CD4-positive, alpha-beta T cell treated with Interleukin-6 at 100 ng/mL for 8 hours (primary cell): ENCODE measurements around the gene GRIN2C.
"Not testable (repeated sequence)": the region's sequence is repeated elsewhere in the genome, so short reads cannot be mapped to it uniquely, and the experiment has no call there.

Experiments
- DNase-seq: peaks from one replicate; pipeline ENCODE4 v3.0.0-alpha.2; 2020; ENCODE audit warnings: mixed read lengths, low spot score

The GRIN2C gene

DNA sequence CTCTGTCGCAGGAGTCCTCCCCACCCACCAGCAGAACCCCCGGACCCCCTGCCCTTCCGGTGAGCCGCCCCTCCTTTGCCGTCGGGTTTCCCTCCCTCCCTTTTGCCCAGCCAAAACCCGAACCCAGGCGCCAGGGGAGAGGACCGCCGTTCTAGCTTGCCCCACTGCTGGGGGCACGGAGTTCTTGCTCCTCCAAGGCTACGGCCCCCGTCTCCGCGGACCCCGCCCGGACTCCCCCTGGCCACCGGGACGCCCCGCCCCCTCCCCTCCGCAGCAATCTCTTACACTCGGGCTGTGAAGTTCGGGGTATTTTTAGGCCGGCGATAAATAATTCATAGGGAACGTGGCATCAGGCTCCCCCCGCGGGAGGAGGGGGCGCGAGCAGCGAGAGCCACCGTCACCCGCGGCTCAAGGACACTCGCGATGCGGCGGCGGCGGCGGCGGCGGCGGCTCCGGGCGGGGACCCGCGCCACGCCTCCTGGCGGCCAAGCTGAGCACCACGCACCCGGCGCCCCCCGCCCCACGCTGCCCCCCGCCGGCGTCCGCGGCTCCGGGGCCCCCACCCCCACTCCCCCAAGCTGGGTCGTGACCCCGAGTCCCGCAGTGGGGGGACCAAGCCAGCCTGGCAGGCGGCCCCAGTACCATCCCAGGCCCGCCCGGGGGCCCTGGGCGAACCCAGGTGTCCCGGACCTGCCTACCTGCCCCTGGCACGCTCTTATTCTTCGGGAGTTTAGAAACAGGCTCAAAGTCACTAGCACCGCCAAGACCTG is at the start of gene GRIN2C:
TSS of gene GRIN2C (minus strand) at position 427 of the 770 bp plus-strand sequence. CDS start 4,793 bp downstream, outside the sequence.
- peak; percentile 14 for DNase-seq

DNA sequence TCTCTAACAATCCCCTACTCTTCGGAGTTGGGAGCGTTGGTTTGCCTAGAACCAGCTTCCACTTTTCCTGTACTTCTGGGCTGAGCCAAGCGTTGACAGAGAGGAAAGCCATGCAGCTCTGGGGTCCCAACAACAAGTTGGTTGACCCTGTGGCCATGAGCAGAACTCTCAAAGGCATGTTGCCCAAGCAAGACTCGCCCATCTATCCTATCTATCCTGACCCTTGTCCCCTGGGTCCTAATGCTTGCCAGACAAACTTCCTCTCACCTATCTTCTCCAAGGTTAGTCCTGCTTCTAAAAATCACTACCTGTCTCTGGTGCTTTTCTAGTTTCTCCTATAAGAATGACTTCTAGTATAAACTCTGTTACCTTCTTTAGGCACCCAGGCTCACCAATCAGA is 49.4 kb upstream of the GRIN2C start:
- not testable (repeated sequence) for DNase-seq

DNA sequence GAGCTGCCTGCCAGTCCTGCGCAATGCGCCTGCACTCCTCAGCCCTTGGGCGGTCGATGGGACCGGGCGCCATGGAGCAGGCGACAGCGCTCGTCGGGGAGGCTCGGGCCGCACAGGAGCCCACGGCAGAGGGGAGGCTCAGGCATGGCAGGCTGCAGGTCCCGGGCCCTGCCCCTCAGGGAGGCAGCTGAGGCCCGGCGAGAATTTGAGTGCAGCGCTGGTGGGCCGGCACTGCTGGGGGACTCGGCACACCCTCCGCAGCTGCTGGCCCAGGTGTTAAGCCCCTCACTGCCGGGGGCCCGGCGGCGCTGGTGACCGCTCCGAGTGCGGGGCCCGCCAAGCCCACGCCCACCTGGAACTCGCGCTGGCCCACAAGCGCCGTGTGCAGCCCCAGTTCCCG is 47.3 kb upstream of the GRIN2C start:
- no peak for DNase-seq

DNA sequence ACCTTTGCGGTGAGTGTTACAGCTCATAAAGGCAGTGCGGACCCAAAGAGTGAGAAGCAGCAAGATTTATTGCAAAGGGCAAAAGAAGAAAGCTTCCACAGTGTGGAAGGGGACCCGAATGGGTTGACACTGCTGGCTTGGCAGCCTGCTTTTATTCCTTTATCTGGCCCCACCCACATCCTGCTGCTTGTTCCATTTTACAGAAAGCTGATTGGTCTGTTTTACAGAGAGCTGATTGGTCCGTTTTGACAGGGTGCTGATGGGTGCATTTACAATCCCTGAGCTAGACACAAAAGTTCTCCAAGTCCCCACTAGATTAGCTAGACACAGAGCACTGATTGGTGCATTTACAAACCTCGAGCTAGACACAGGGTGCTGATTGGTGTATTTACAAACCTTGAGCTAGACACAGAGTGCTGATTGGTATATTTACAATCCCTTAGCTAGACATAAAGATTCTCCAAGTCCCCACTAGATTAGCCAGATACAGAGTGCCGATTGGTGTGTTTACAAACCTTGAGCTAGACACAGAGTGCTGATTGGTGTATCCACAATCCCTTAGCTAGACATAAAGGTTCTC is 46.6 kb upstream of the GRIN2C start:
- DNase-seq, result not testable (repeated sequence)

DNA sequence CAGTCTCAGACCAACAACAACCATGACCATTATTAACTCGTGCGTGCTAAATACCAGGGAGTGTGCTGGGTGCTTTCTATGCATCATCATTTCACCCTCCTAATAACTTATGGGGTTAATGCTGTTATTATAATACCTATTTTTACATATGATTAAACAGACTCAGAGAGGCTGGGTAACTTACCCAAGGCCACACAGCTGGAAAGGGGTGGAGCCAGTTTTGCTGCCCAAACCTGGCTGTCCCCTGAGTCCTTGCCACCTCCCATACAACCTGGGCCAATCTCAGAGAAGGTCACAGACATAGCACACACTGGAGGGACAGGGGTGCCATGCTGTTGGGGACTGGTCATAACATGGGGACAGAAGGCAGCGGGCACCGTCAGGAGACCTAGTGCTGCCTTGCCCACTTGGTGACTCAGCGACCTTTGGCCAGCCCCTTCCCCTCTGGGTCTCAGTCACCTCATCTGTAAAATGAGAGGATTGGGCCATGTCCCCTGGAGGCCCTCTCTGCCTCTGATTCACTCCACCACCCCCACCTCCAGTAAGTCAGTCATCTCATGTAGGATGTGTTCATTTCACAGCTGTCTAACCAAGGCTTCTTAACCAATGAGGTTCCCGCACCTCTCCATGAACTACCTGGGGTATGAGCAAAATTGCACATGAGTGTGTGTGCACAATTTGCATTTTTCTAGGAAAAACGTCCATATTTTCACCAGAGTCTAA is 45.2 kb upstream of the GRIN2C start:
- no peak for DNase-seq

DNA sequence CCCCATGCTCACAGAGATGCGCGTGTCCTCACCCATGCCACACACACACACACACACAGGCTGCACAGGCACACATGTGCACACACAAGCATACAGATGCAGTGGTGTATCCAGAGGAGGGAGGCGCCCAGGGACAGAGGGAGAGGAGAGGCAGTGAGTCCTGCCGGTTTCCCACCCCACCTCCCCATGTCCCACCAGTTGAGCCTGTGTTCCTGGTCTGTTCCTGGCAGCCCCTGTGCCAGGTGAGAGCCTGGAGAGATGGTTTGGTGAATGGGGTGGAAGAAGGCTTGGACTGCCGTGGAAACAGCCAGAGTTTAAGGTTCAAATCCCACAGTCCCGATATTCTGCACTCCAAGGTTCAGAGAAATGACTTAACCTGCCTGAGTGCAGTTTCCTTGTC is 44.0 kb upstream of the GRIN2C start:
- no peak for DNase-seq

DNA sequence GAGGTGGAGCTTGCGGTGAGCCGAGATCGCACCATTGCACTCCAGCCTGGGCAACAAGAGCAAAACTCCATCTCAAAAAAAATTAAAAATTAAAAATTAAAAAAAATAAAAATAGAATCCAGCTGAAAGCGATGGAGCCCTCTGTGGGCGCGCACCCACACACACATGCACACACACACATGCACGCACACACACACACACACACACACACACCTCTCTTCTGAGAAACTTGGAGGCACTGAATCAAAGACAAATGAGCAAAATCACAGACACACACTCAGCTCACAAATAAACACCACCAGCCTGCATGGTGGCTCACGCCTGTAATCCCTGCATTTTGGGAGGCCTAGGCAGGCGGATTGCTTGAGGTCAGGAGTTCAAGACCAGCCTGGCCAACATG is 43.3 kb upstream of the GRIN2C start:
- DNase-seq, result no peak

DNA sequence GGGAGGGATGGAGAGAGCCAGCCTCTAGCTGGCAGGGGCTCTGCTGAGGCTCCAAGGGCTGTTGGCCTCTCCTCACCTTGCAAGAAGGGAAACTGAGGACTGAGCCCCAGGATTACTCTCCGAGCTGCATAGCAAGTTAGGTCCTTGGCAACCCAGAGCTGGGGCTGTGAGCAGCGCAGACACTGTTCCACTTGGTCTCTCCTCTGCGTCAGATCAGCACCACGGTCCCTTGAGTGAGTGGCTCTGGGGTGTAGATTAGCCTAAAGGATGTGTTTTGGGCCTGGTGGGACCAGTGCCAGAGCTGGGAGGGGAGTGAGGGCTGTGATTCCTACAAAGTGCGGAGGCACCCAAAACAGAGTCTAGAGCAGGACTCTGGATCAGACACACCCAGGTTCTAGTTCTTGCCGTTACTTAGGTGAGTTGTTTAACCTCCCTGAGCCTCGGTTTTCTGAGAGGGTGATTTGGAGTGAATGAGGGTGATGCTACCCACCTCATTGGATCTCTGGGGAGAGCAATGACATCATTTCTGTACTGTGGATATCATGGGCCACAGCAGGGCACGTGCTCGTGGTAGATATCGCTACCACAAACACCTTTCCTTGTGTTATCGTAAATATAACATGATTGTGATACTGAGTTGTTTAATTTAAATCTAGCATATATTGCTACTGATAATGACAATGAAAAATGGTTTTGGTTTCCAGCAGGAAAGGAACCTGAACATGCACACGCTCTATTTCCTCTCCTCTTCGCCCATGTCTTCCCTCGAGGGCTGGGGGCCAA is 41.9 kb upstream of the GRIN2C start:
- DNase-seq, result no peak

DNA sequence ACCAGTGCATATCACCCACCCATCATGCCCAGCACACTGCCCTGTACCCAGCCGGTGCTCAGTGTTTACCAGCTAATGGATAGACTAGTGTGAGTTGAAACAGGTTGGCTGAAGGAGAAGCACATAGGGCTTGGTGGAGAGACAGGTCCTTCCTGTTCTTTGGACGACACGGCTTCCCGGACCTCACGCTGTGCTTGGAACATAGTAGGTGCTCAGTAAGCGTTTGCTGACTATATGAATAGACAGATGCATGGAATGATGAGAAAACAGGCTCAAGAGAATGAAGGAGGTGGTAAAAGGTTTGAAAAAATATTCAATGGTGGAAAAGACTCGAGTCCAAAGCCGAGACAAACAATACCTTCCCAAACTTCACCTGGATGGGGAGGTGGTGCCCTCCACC is 40.5 kb upstream of the GRIN2C start:
- DNase-seq, result no peak

DNA sequence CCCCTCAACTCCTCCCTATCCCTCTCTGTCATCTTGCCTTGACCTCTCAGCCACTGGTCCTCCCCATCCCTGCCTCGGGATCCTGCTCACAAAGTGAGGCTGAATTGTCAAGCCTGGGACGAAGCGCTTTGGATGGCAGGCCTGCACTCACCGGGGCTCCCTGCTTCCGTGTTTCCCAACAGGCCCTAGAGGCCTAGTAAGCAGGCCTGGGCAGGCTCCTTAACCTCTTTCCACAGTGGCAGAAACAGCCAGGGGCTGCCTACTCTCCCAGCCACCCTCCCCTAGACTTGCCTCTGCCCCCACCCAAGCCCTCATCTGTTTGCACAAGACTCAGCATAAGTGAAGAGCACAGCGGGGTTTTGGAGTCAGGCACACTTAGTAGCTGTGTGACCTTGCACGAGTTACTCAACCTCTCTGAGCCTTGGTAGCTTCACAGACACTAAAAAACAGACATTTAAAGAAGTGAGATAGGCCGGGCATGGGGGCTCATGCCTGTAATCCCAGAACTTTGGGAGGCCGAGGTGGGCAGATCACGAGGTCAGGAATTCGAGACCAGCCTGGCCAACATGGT is 38.8 kb upstream of the GRIN2C start:
- DNase-seq, result no peak

DNA sequence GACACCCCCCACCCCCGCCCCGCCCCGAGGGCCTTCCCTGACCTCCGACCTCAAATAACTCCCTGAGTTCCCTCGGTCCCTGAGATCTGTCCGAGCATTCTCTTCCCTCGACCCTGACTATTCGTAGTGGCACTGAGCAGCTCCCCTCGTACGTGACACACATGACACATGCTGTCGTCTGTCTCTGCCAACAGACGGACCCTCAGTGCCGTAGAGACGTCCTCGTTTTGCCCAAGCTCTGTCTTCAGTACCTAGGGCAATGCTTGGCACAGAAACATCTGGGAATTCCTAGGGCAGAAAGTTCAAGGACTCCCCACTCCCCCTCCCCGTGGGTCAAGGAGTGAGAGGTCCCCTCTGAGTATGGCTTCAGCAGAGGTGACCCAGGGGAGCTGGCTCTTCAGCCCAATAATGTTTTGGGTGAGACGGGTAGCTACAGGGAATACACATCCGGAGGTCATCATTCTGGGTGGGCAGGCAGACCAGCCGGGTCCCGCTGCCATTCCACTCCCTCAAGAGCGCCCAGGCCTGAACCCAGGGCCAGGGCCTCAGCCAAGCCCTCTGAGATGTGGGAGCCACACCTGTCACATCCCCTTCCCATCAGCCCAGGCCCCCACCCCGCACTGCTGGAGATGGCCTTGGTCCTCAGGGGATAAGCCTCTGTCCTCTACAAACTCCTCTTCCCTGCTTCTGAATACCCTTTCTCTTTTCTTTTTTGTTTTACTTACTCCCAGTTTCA is 34.4 kb upstream of the GRIN2C start:
- DNase-seq, result no peak

DNA sequence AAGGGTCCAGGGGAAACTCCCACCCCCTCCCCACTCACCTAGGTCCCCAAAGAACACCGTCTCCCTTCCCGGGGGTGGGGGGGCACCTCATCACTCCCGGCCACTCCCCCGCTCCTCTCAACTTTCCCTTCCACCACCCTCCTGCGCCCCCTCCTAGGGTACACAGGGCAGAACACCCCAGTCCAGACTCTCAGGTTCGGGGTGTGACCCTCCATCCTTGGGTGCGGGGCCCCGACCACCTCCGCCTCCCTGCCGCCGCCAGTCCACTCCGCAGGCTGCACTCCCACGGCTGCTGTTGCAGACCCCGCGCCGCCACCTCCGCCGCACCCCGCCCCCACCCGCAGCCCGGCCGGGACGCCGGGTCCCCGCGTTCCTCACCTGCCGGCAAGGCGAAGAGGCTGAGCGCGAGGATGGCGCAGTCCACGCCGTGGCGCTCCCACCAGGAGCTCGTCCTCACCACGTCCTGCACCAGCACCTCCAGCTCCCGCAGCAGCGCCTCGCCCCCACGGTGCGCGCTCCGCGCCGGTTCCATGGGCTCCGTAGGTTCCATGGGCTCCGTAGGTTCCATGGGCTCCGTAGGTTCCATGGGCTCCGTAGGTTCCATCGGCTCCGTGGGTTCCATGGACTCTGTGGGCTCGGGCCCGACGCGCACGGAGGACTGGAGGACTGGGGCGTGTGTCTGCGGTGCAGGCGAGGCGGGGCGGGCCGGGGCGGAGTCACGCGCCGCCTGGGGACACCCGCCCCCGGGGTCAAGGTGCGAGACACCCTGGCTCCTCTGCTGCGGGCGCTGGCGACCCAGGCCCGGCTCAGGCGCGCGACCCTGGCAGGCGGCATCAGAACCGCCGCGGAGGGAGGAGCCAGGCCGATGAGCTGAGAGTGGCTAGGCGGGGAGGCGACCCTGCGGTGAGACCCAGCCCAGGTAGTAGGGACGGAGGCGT is 33.6 kb upstream of the GRIN2C start, which contains the start of gene FADS6:
TSS of gene FADS6 (minus strand) at position 660 of the 938 bp plus-strand sequence. CDS start at position 622, 38 bp downstream.
- no peak for DNase-seq

DNA sequence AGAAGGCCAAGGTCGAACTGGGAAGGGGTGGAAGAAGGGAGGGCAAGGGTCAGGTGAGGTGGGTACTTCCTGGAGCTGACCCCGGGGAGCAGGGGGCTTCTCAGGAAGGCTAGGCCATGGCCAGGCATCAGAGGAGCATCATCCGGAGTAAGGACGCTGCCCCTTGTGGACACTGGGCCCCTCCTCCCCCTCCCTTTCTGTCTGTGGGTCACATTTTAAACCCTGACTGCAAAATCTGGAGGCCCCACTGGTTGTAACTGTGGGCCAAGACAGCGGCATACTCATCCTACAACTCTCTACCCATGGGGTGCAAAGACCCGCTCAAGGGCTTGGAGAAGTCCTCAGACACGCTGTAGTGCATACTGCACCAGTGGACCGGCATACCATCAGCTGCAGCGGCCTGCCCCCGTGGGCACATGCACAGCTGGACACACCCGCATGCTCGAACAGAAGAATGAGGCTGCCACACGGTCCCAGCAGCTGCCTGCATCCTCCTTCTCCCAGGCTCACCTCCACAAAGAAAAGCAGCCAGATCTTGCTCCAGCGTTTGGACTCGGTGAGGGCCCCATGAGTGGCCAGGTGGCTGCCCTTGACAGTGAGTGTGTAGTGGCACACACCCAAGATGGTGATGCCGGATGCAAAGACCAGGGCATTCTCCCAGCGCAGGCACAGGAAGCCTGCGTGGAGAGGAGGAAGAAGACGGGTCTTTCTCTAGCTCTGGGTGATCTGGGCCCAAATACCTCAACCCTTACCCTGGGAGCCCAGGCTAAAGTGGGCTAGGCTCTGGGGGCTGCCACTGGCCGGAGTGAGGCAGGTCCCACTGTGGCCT is 32.5 kb upstream of the GRIN2C start:
- DNase-seq, result no peak

DNA sequence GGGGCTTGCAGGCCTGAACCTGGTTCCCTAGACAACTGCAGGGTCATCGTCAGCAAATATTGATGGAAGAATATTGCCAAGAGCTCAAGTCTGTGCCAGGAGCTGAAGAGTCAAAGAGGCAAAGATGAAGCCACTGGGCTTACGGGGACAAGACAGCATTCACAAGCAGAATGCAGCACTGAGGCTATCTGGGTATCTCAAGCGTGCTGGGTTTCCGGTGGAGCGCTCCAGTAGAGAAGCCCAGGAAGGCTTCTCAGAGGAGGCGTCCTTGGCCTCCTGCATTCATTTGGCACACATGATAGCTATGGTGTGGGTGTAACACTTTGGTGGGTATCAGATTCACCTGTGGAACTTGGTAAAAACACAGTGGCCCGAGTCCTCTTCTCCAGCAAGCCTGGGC is 30.9 kb upstream of the GRIN2C start:
- no peak for DNase-seq

DNA sequence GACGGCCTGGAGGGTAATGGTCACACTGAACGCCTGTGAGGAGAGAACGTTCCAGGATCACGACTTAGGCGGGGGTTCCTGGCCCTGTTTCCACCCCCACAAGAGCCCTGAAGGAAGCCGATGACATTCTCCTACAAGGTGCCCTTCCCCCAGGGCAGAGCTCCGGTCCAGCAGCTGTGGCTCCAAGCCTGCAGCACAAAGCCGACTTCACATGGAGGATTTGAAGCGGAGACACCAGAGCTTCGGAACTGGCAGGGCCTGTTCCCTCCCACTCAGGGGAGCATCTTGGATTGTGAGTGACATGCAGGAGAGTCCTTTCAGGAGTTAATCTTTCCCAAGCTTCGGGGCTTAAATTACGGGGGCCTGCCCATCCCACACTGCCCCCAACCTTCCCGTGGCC is 28.8 kb upstream of the GRIN2C start:
- DNase-seq, result no peak

DNA sequence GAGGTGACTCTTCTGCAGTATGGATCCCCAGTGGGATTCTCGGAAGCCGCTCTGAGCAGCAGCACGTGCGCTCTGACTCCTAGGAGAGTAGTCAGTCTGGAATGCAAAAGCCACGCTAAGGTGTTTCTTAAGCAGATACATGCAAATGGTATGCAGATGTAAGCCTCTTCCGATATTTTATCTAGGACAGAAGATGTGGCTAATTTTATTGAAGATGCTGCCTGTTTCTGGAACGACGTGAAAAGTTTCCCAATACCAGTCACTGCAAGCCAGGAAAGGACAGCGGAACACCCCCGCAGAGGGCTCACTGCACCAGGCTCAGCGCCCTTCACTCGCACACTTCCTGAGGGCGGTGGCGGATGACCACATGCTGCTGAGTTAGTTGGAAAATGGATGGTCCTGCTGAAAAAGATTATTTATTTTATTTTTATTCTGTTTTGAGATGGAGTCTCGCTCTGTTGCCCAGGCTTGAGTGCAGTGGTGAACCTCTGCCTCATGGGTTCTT is 23.6 kb upstream of the GRIN2C start:
- DNase-seq, result no peak

DNA sequence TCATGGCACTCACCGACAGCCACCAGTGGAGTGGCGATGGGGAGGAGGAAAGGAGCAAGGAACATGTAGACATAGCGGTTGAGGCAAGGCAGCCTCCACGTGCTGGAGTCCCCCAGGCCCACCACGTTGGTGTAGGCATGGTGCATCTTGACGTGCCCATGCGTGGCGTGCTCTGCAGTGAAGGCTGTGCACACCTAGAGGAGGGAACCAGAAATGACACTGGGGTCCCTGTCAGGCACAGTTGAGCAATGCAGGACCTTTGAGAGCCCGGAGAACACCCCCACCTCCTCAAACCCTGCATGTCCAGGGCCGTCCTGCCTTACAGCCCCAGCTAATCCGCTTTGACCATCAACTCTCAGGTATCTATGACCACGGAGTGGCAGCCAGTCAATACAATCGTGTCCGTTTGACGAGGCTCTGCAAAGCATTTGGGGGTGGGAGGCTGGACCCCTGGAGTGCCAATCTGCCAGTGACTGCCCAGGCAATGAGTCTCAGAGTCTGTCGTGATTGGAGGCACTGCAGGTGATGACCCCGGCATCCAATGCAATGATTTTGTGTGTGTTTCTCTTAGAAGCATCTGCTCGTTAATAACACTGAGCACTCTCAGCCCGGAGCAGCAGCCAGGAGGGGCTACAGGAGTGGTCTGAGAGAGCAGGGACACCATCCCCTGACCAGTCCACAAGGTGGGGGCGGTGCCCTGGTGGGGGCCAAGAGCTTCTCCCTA is 23.0 kb upstream of the GRIN2C start:
- no peak for DNase-seq

DNA sequence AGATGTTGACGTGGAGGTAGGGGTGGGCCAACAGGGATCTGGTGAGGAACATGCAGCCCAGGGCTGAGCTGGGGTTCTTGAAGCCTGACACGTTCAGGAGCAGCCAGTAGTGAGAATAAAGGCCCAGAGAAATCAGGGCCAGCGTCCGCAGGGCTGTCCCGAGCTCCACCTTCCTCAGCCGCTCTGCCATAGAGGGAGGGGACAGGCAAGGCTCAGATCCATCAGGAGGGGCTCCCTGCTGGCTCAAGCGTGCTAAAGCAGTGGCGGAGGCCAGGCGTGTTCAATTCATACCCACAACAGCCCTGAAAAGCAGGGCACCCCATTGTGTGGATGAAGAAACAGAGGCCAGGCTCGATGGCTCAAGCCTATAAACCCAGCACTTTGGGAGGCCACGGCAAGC is 21.4 kb upstream of the GRIN2C start:
- no peak for DNase-seq
